Neuron (in vitro differentiated cells): ENCODE measurements around the gene FOXP1.

Experiments
- H2AFZ ChIP-seq: one replicate; pipeline ENCODE4 v1.6.1; 2013; ENCODE audit warnings: low read depth, mild to moderate bottlenecking, inconsistent platforms, low read length, moderate library complexity
- H3K27me3 ChIP-seq: one replicate; pipeline ENCODE4 v1.6.1; 2013; ENCODE audit warnings: low read length; ENCODE audit not compliant: insufficient read depth
- H3K36me3 ChIP-seq: one replicate; pipeline ENCODE4 v1.6.1; 2013; ENCODE audit warnings: low read length; ENCODE audit not compliant: insufficient read depth
- H3K4me1 ChIP-seq: one replicate; pipeline ENCODE4 v1.6.1; 2013; ENCODE audit warnings: low read length; ENCODE audit not compliant: insufficient read depth
- H3K4me3 ChIP-seq: 2 replicates; pipeline ENCODE4 v1.5.1; 2013; ENCODE audit warnings: mild to moderate bottlenecking, low read length, moderate library complexity
- H3K9me3 ChIP-seq: one replicate; pipeline ENCODE4 v1.6.1; 2013; ENCODE audit warnings: low read length

Gene FOXP1

GRCh38 chr3:71388535-71389120 is 194.9 kb downstream of the FOXP1 start:
- no peaks in the 10 kb centered on the region for H3K27me3 ChIP-seq
- H2AFZ ChIP-seq = no peak overlapping the region
- H3K36me3 ChIP-seq = no peaks in the 10 kb centered on the region
- H3K4me1 ChIP-seq = peaks cover 7% of the 10 kb centered on the region
- no peak overlapping the region for H3K4me3 ChIP-seq
- no peaks in the 10 kb centered on the region for H3K9me3 ChIP-seq

GRCh38 chr3:71387586-71387985 is 195.9 kb downstream of the FOXP1 start:
- Histone ChIP-seq H3K27me3 (no peaks in the 10 kb centered on the region), H3K36me3 (no peaks in the 10 kb centered on the region), H2AFZ (no peak overlapping the region), H3K9me3 (no peaks in the 10 kb centered on the region), H3K4me3 (no peak overlapping the region), H3K4me1 (peaks cover 7% of the 10 kb centered on the region)

GRCh38 chr3:71384837-71385716 is 198.5 kb downstream of the FOXP1 start:
- Histone ChIP-seq H3K27me3 (no peaks in the 10 kb centered on the region), H2AFZ (no peak overlapping the region), H3K9me3 (no peaks in the 10 kb centered on the region), H3K4me3 (no peak overlapping the region), H3K4me1 (peaks cover 4% of the 10 kb centered on the region), H3K36me3 (no peaks in the 10 kb centered on the region)

- no peak overlapping the region for H3K4me3 ChIP-seq
- no peaks in the 10 kb centered on the region for H3K4me1 ChIP-seq
- H3K9me3 ChIP-seq = no peaks in the 10 kb centered on the region
- no peaks in the 10 kb centered on the region for H3K27me3 ChIP-seq
- H3K36me3 ChIP-seq = no peaks in the 10 kb centered on the region
- H2AFZ ChIP-seq = no peak overlapping the region
These were observed 199.1 kb downstream of the FOXP1 start for GRCh38 chr3:71384388-71384787.

- Histone ChIP-seq H2AFZ (no peak overlapping the region), H3K4me3 (no peak overlapping the region), H3K9me3 (no peaks in the 10 kb centered on the region), H3K27me3 (no peaks in the 10 kb centered on the region), H3K36me3 (no peaks in the 10 kb centered on the region), H3K4me1 (no peaks in the 10 kb centered on the region)
These were observed 203.4 kb downstream of the FOXP1 start for GRCh38 chr3:71380096-71380495.

GRCh38 chr3:71378509-71378908 is 205.0 kb downstream of the FOXP1 start:
- H3K4me3 ChIP-seq = no peak overlapping the region
- H3K9me3 ChIP-seq = no peaks in the 10 kb centered on the region
- no peaks in the 10 kb centered on the region for H3K4me1 ChIP-seq
- no peaks in the 10 kb centered on the region for H3K36me3 ChIP-seq
- no peak overlapping the region for H2AFZ ChIP-seq
- H3K27me3 ChIP-seq = no peaks in the 10 kb centered on the region

GRCh38 chr3:71376911-71377310 is 206.6 kb downstream of the FOXP1 start:
- Histone ChIP-seq H3K4me3 (no peak overlapping the region), H3K9me3 (no peaks in the 10 kb centered on the region), H3K36me3 (no peaks in the 10 kb centered on the region), H3K27me3 (no peaks in the 10 kb centered on the region), H3K4me1 (peaks cover 11% of the 10 kb centered on the region), H2AFZ (no peak overlapping the region)

- Histone ChIP-seq H3K4me3 (no peak overlapping the region), H3K36me3 (no peaks in the 10 kb centered on the region), H3K9me3 (no peaks in the 10 kb centered on the region), H3K27me3 (no peaks in the 10 kb centered on the region), H3K4me1 (peaks cover 11% of the 10 kb centered on the region), H2AFZ (no peak overlapping the region)
These were observed 207.0 kb downstream of the FOXP1 start for GRCh38 chr3:71376503-71376902.

GRCh38 chr3:71374582-71374981 is 208.9 kb downstream of the FOXP1 start:
- Histone ChIP-seq H2AFZ (no peak overlapping the region), H3K27me3 (no peaks in the 10 kb centered on the region), H3K36me3 (no peaks in the 10 kb centered on the region), H3K4me1 (peaks cover 11% of the 10 kb centered on the region), H3K4me3 (no peak overlapping the region), H3K9me3 (no peaks in the 10 kb centered on the region)

GRCh38 chr3:71372911-71373637 is 210.5 kb downstream of the FOXP1 start:
- Histone ChIP-seq H3K4me3 (no peak overlapping the region), H3K4me1 (peaks cover 11% of the 10 kb centered on the region), H3K27me3 (no peaks in the 10 kb centered on the region)

GRCh38 chr3:71372241-71372768 is 211.2 kb downstream of the FOXP1 start:
- H3K4me1 ChIP-seq = peaks cover 12% of the 10 kb centered on the region
- no peaks in the 10 kb centered on the region for H3K36me3 ChIP-seq
- H2AFZ ChIP-seq = no peak overlapping the region
- H3K4me3 ChIP-seq = no peak overlapping the region
- H3K27me3 ChIP-seq = no peaks in the 10 kb centered on the region
- no peaks in the 10 kb centered on the region for H3K9me3 ChIP-seq

More at GRCh38 chr3:71372911-71373637, 210.5 kb downstream of the FOXP1 start:
- Histone ChIP-seq H3K36me3 (no peaks in the 10 kb centered on the region), H2AFZ (no peak overlapping the region), H3K9me3 (no peaks in the 10 kb centered on the region)

GRCh38 chr3:71371282-71371681 is 212.2 kb downstream of the FOXP1 start:
- Histone ChIP-seq H3K27me3 (no peaks in the 10 kb centered on the region), H3K4me1 (peaks cover 21% of the 10 kb centered on the region), H3K9me3 (no peaks in the 10 kb centered on the region), H3K36me3 (no peaks in the 10 kb centered on the region), H2AFZ (no peak overlapping the region), H3K4me3 (no peak overlapping the region)

- Histone ChIP-seq H3K36me3 (no peaks in the 10 kb centered on the region), H3K9me3 (no peaks in the 10 kb centered on the region), H3K4me3 (no peak overlapping the region), H2AFZ (no peak overlapping the region), H3K27me3 (no peaks in the 10 kb centered on the region), H3K4me1 (peaks cover 24% of the 10 kb centered on the region)
These were observed 213.1 kb downstream of the FOXP1 start for GRCh38 chr3:71370467-71370866.
